Measurements from ENCODE around the gene POLR2F. TPM values are rescaled to one million over a fixed set of nuclear protein-coding genes. Genes with fewer than 3 reads are reported as not detected.

The POLR2F gene
- total and polyA plus RNA-seq, 9 donors, result 40.3 to 101 (median 65.2) TPM

- intact Hi-C loops (cut with DNase I), result no loop called here
- H3K4me1 ChIP-seq (ENCODE audit: insufficient read depth), result no peaks in the 10 kb centered on the region
- H3K27ac ChIP-seq, result no peak overlapping the region
- no peaks in the 10 kb centered on the region for H3K36me3 ChIP-seq
- H3K27me3 ChIP-seq, result no peaks in the 10 kb centered on the region
- H3K9me3 ChIP-seq, result no peaks in the 10 kb centered on the region
- DNase-seq, result no peak
- WGBS, 3 donors, result 94 to 99% (median 95%) methylated on average over 4 of the region's 4 CpGs
- no peak overlapping the region for H3K4me3 ChIP-seq
- no peak for TF ChIP-seq POLR2A (IDR thresholded peaks at IDR 0.05)
- no peak for TF ChIP-seq EP300 (IDR thresholded peaks at IDR 0.05)
- no peak for TF ChIP-seq CTCF (IDR thresholded peaks at IDR 0.05)
Measured at GRCh38 chr22:37970864-37971263, 17.4 kb downstream of the POLR2F start.

- H3K9me3 ChIP-seq, result no peaks in the 10 kb centered on the region
- no peak for TF ChIP-seq POLR2A (IDR thresholded peaks at IDR 0.05)
- no peak for TF ChIP-seq EP300 (IDR thresholded peaks at IDR 0.05)
- no peak for TF ChIP-seq CTCF (IDR thresholded peaks at IDR 0.05)
- WGBS, 3 donors, result 71 to 78% (median 73%) methylated on average over 7 of the region's 7 CpGs
- no peak overlapping the region for H3K4me3 ChIP-seq
- no peaks in the 10 kb centered on the region for H3K36me3 ChIP-seq
- H3K4me1 ChIP-seq (ENCODE audit: insufficient read depth), result no peaks in the 10 kb centered on the region
- H3K27me3 ChIP-seq, result no peaks in the 10 kb centered on the region
- intact Hi-C loops (cut with DNase I), result no loop called here
- no peak for DNase-seq
- no peak overlapping the region for H3K27ac ChIP-seq
Measured at GRCh38 chr22:37971475-37972434, 18.3 kb downstream of the POLR2F start.

GRCh38 chr22:37972527-37972926, 19.0 kb downstream of the POLR2F start:
- Histone ChIP-seq H3K4me3 (no peak overlapping the region), H3K27ac (no peak overlapping the region), H3K36me3 (no peaks in the 10 kb centered on the region), H3K4me1 (ENCODE audit: insufficient read depth) (no peaks in the 10 kb centered on the region), H3K27me3 (no peaks in the 10 kb centered on the region), H3K9me3 (no peaks in the 10 kb centered on the region)
- WGBS, 3 donors, result 15 to 36% (median 32%) methylated on average over 3 of the region's 3 CpGs
- TF ChIP-seq EP300 (IDR thresholded peaks at IDR 0.05) (no peak), POLR2A (IDR thresholded peaks at IDR 0.05) (no peak), CTCF (IDR thresholded peaks at IDR 0.05) (no peak)
- intact Hi-C loops (cut with DNase I), result no loop called here
- DNase-seq, result peak in 2 of 5 donors; percentile 33 to 54

GRCh38 chr22:37973271-37974170, 20.0 kb downstream of the POLR2F start:
- no peaks in the 10 kb centered on the region for H3K9me3 ChIP-seq
- DNase-seq, result no peak
- H3K36me3 ChIP-seq, result no peaks in the 10 kb centered on the region
- no peak for TF ChIP-seq POLR2A (IDR thresholded peaks at IDR 0.05)
- no peak for TF ChIP-seq EP300 (IDR thresholded peaks at IDR 0.05)
- no peak for TF ChIP-seq CTCF (IDR thresholded peaks at IDR 0.05)
- WGBS, 3 donors, result 91 to 93% (median 91%) methylated on average over 31 to 33 of the region's 33 CpGs
- H3K4me1 ChIP-seq (ENCODE audit: insufficient read depth), result no peaks in the 10 kb centered on the region
- H3K27me3 ChIP-seq, result no peaks in the 10 kb centered on the region
- H3K27ac ChIP-seq, result no peak overlapping the region
- no peak overlapping the region for H3K4me3 ChIP-seq
- intact Hi-C loops (cut with DNase I), result no loop called here
